Measurements from ENCODE around the gene ACTR1B. TPM values are rescaled to one million over a fixed set of nuclear protein-coding genes. Genes with fewer than 3 reads are reported as not detected.

The ACTR1B gene
- total RNA-seq, 2 experiments from 2014 or later, result 68.2 to 71.2 TPM

DNA sequence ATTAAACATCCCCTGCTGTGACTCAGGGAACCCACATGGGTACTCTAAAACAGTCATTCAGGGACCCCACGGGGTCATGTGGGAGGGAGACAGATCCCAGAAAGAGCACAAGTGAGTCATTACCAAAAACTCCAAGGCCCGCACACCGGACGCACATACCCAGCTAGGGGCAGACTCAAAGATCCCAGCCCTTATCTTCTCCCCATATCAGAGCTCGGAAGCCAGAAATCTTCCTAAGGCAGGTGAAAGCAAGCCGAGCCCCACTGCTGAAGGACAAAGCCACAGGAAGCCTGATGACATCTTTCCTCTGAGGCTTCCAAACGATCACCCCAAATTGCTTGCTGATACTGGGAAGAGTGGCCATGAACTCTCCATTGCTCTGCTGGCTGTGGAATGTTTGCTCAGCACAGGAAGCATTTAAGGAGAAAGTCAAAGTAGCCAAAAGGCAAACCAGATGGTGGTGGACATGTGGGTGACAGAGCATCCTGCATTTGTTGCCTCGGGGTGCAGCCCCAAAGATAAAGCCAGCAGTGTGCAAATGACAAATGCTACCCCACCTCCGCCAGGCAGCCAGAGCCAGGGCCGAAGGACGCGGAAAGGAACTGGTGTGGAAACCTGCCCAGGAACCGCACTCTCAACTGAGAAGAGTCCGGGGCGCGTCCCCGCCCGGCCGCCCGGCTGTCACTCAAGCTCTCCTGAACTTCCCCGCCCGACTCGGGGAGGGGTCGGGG lies 784 bp downstream of the ACTR1B start:
- peaks cover 24% of the 10 kb centered on the region; the same call in 1 of the 2 replicates for H3K36me3 ChIP-seq (ENCODE audit: insufficient read depth, low read length)
- POLR2A ChIA-PET, result interaction anchor here (0.6 to 4.1 kb wide), 5 partner anchors 9 to 334 kb away, joined by 3 to 44 read pairs (median 6); partner anchors contain the start of gene COX5B
- peak overlapping the region; percentile 90 for H3K4me3 ChIP-seq (ENCODE audit: low read depth, low read length, poor library complexity, severe bottlenecking)
- peak overlapping the region; percentile 40 for H3K27ac ChIP-seq (ENCODE audit: low read depth, low read length, poor library complexity, severe bottlenecking)
- intact Hi-C loops (cut with micrococcal nuclease; ENCODE audit: unreplicated experiment), result no loop called here
- H3K9me3 ChIP-seq (ENCODE audit: low read length), result no peaks in the 10 kb centered on the region
- peak overlapping the region; percentile 93 for H3K4me2 ChIP-seq (ENCODE audit: low read length)
- peak overlapping the region; percentile 2; the same call in 1 of the 2 replicates for H2AFZ ChIP-seq (ENCODE audit: low read length)
- peaks cover 21% of the 10 kb centered on the region; the same call in 1 of the 2 replicates for H3K79me2 ChIP-seq (ENCODE audit: insufficient read depth, low read depth, low read length)
- BruUV-seq (replicated peaks), result no TSS peak
- DNase-seq (ENCODE audit: low spot score), result peak; percentile 73
- H4K20me1 ChIP-seq (ENCODE audit: insufficient read depth, low read length), result no peaks in the 10 kb centered on the region
- TF ChIP-seq, protein P1, sequence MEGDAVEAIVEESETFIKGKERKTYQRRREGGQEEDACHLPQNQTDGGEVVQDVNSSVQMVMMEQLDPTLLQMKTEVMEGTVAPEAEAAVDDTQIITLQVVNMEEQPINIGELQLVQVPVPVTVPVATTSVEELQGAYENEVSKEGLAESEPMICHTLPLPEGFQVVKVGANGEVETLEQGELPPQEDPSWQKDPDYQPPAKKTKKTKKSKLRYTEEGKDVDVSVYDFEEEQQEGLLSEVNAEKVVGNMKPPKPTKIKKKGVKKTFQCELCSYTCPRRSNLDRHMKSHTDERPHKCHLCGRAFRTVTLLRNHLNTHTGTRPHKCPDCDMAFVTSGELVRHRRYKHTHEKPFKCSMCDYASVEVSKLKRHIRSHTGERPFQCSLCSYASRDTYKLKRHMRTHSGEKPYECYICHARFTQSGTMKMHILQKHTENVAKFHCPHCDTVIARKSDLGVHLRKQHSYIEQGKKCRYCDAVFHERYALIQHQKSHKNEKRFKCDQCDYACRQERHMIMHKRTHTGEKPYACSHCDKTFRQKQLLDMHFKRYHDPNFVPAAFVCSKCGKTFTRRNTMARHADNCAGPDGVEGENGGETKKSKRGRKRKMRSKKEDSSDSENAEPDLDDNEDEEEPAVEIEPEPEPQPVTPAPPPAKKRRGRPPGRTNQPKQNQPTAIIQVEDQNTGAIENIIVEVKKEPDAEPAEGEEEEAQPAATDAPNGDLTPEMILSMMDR (conservative IDR thresholded peaks at IDR 0.05; ENCODE audit: low read length), result no peak
- TF ChIP-seq EZH2phosphoT487 (IDR thresholded peaks at IDR 0.05; ENCODE audit: borderline replicate concordance, low read depth, low read length), result no peak
- CTCF ChIA-PET (ENCODE audit: unreplicated experiment), result interaction anchor here (0.8 to 1.5 kb wide), 3 partner anchors 11 to 17 kb away, joined by 3 to 7 read pairs (median 3); partner anchors contain the start of gene COX5B
- peaks cover 16% of the 10 kb centered on the region for H3K4me1 ChIP-seq (ENCODE audit: insufficient read depth, low read length, poor library complexity, severe bottlenecking)
- H3K9me2 ChIP-seq (ENCODE audit: insufficient read depth, low read length), result no peaks in the 10 kb centered on the region

DNA sequence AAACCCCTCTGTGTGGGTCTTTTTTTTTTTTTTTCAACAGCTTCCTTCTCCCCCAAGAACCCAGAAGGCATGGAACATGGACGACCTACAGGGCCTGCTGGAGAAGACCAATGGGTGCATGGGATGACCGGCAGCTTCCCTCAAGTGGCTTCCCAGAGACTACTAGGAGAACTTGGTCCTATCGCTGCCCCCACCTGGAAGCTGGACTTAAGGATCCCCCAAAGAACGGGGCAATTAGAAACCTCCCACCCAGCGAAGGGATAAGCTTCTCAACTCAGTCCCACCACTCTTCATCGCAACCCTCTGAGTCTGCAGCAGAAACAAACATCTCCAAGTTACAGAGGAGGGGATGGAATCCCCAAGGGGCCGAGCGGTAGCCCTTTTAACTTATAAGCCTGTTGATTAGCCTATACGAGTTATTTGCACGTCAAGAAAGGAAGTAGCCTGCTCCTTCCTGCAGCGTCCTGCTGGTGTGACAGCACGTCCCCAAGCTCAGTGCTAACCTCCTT lies 1.4 kb downstream of the ACTR1B start:
- ChIA-PET CTCF (ENCODE audit: unreplicated experiment) (interaction anchor here (0.8 to 1.5 kb wide), 3 partner anchors 11 to 17 kb away, joined by 3 to 7 read pairs (median 3); partner anchors contain the start of gene COX5B), POLR2A (interaction anchor here (0.6 to 4.1 kb wide), 5 partner anchors 8 to 335 kb away, joined by 3 to 44 read pairs (median 6); partner anchors contain the start of gene COX5B)
- DNase-seq (ENCODE audit: low spot score), result peak; percentile 57
- Histone ChIP-seq H3K9me3 (ENCODE audit: low read length) (no peaks in the 10 kb centered on the region), H3K9me2 (ENCODE audit: insufficient read depth, low read length) (no peaks in the 10 kb centered on the region), H3K4me3 (ENCODE audit: low read depth, low read length, poor library complexity, severe bottlenecking) (peak overlapping the region; percentile 90), H3K27ac (ENCODE audit: low read depth, low read length, poor library complexity, severe bottlenecking) (peak overlapping the region; percentile 40), H4K20me1 (ENCODE audit: insufficient read depth, low read length) (no peaks in the 10 kb centered on the region), H3K4me2 (ENCODE audit: low read length) (peak overlapping the region; percentile 93), H3K36me3 (ENCODE audit: insufficient read depth, low read length) (peaks cover 30% of the 10 kb centered on the region; the same call in 1 of the 2 replicates), H2AFZ (ENCODE audit: low read length) (no peak overlapping the region), H3K4me1 (ENCODE audit: insufficient read depth, low read length, poor library complexity, severe bottlenecking) (peaks cover 16% of the 10 kb centered on the region), H3K79me2 (ENCODE audit: insufficient read depth, low read depth, low read length) (peaks cover 21% of the 10 kb centered on the region; the same call in 1 of the 2 replicates)
- TF ChIP-seq EZH2phosphoT487 (IDR thresholded peaks at IDR 0.05; ENCODE audit: borderline replicate concordance, low read depth, low read length), result no peak
- TF ChIP-seq, protein P1 (conservative IDR thresholded peaks at IDR 0.05; ENCODE audit: low read length), result no peak
- intact Hi-C loops (cut with micrococcal nuclease; ENCODE audit: unreplicated experiment), result no loop called here
- BruUV-seq (replicated peaks), result no TSS peak

Data from OCI-LY7 (cell line).